ENCODE data around the gene CACNA1C.
A peak's percentile ranks its signal among the peaks of the same experiment; 100 is the strongest.

CACNA1C gene

DNA sequence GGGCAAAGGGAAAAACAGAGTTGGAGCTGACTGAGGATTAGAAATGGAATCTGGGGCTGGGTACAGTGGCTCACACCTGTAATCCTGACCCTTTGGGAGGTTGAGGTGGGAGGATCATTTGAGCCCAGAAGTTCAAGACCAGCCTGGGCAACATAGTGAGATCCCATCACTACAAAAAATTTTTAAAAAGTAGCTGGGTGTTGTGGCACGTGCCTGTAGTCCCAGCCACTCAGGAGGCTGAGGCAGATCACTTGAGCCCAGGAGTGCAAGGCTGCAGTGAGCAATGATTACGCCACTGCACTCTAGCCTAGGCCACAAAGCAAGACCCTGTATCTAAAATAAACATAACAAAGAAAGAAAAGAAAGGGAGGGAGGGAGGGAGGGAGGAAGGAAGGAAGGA is 33.7 kb upstream of the CACNA1C start:
- TF ChIP-seq, protein P1, sequence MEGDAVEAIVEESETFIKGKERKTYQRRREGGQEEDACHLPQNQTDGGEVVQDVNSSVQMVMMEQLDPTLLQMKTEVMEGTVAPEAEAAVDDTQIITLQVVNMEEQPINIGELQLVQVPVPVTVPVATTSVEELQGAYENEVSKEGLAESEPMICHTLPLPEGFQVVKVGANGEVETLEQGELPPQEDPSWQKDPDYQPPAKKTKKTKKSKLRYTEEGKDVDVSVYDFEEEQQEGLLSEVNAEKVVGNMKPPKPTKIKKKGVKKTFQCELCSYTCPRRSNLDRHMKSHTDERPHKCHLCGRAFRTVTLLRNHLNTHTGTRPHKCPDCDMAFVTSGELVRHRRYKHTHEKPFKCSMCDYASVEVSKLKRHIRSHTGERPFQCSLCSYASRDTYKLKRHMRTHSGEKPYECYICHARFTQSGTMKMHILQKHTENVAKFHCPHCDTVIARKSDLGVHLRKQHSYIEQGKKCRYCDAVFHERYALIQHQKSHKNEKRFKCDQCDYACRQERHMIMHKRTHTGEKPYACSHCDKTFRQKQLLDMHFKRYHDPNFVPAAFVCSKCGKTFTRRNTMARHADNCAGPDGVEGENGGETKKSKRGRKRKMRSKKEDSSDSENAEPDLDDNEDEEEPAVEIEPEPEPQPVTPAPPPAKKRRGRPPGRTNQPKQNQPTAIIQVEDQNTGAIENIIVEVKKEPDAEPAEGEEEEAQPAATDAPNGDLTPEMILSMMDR (IDR thresholded peaks at IDR 0.05; ENCODE audit: insufficient read depth, missing control alignments), result no peak
- FAIRE-seq, result no peak
- no peak for DNase-seq (ENCODE audit: insufficient read length, low spot score)

DNA sequence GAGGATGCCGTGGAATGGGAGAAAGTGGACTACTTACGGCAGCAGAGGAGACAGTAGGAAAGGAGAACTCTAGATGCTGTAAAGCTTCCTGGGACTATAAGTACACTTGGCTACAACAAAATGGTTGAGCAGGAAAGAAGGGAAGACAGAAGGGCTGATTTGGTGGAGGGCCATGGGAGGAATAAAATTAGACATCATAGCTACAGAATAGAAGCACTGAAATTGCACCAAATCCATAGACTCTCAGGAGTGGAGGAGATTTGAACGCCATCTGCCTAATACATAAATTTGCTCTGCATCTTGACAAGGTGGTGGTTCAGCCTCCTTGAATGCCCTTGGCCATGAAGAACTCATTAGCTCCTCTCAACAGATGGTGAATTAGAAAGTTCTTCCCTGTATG is 32.3 kb upstream of the CACNA1C start:
- FAIRE-seq (no peak), DNase-seq (ENCODE audit: insufficient read length, low spot score) (no peak)
- TF ChIP-seq, protein P1 (IDR thresholded peaks at IDR 0.05; ENCODE audit: insufficient read depth, missing control alignments), result no peak

DNA sequence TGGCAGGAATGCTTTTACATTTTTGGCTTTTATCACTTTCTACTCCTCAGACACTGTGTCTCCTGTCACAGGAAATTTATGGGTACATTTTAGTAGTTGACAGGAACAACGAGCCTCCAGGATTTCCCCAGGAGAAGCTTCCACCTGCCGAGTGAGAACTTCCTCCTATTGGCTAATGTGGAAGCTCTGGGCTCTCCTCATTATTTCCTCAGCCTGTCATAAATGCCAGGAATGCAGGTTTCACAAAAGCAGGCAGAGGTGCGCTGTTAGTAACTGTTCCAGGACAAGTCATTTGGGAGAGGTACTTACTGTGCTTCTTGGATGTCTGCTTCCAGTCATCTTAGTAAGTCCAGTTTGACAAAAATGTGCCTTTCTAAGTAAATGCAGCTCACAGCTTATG is 29.4 kb upstream of the CACNA1C start:
- no peak for FAIRE-seq

DNA sequence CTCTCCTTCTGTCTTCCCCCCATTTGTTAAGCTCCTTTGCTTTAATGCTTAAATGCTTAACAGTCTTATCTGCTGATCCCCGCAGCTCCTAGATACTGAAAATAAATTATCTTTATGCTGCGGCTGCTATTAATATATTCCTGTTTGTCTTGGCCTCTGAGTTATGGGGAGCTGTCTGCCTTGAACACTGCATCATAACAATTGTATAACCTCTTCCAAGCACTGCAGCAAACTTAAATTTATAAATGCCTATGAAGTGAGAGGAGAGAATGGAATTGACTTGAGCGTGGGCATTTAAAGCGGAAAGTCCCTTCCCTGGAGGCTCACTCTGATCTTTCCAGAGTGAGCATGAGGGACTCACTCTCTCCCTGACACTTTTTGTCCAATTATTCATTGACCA is 25.4 kb upstream of the CACNA1C start:
- no peak for DNase-seq (ENCODE audit: insufficient read length, low spot score)
- FAIRE-seq, result peak; percentile 11
- TF ChIP-seq, protein P1 (IDR thresholded peaks at IDR 0.05; ENCODE audit: insufficient read depth, missing control alignments), result no peak

More for the DNA sequence above, 29.4 kb upstream of the CACNA1C start:
- no peak for DNase-seq (ENCODE audit: insufficient read length, low spot score)
- TF ChIP-seq, protein P1 (IDR thresholded peaks at IDR 0.05; ENCODE audit: insufficient read depth, missing control alignments), result no peak

DNA sequence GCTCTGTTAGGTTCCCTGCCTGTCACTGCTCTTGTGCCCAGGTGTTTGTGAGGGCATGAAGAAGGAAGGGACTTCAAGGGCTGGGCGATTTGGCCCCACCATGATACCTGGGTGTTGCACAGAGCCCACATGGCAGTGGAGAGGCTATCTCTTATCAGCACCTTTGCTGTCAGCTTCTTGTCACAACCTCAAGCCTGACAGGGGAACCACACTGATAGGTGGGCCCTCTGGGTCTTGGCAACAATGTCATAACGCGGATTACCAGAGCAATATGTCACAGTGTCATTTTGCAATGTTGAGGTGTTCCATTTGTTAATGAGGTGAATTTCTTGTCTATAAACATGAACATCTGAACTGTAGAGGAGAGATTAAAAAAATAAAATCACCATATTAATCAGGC is 22.9 kb upstream of the CACNA1C start:
- TF ChIP-seq, protein P1 (IDR thresholded peaks at IDR 0.05; ENCODE audit: insufficient read depth, missing control alignments), result no peak
- DNase-seq (ENCODE audit: insufficient read length, low spot score) (no peak), FAIRE-seq (no peak)

DNA sequence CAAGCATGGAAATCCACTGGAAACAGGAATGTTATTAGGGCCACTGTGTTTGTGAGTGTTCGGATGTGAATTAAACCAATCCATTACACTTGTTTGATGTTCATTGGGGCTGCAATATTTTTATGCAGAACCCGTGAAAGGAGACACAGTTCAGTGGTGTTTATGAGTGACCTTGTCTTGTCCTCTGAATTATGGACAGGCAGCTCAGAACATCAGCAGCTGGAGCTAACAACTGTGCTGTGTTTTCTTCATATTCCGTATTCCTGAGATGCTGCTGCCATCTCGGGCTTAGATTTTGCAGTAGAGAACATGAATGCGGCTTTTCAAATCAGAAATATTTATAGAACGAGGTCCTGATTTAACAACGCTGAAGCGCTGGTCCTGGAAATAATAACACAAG is 20.3 kb upstream of the CACNA1C start:
- DNase-seq (ENCODE audit: insufficient read length, low spot score) (no peak), FAIRE-seq (no peak)

DNA sequence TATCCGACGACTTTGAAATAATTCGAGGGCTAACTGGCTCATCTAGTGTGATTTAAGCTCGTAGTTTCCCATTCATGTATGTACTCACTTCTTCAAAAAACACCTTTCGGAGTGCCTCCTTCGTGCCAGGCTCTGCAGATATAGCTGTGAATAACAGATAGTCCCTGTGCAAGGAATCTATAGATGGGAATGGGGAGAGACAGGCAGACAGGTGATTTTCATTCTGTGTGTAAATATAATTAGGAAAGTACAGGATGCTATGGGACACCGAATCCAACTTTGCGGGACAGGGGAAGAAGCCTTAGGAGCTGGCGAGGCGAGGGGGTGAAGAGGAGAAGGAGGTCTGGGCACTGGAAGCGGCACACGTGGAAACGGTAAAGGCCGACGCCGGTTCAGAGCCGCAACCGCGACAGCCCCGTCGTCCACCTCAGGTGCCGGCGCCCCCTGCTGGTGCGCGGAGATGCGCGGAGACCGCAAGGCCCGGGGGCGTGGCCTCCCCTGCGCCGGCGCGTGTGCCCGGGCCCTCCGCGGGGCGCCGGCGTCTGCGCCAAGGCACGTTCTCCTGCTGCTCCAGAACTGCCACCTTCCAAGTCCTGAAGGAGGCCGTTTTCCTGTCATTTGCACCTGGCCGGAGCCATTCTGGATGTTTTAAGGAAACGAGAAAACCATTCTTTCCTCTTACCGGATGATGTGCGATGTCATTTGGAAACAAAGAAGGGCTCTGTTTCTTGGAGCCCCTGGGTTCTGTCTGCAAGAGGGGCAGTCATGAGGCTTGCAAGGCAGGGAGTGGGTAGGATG is 18.0 kb upstream of the CACNA1C start:
- DNase-seq (ENCODE audit: insufficient read length, low spot score), result peak; percentile 87
- FAIRE-seq, result no peak
- TF ChIP-seq, protein P1 (IDR thresholded peaks at IDR 0.05; ENCODE audit: insufficient read depth, missing control alignments), result peak; percentile 85

More for the DNA sequence above, 20.3 kb upstream of the CACNA1C start:
- TF ChIP-seq, protein P1 (IDR thresholded peaks at IDR 0.05; ENCODE audit: insufficient read depth, missing control alignments), result no peak

Data from D721Med (cell line).